ENCODE data around the gene EVC.

Gene EVC

GRCh38 chr4:5730993-5731990 lies 20.3 kb downstream of the EVC start:
- no peak for DNase-seq (ENCODE audit: low spot score)

GRCh38 chr4:5732158-5732557 lies 21.2 kb downstream of the EVC start:
- no peak for DNase-seq (ENCODE audit: low spot score)

- DNase-seq (ENCODE audit: low spot score), result no peak
These were observed 23.9 kb downstream of the EVC start for GRCh38 chr4:5734853-5735252.

DNA sequence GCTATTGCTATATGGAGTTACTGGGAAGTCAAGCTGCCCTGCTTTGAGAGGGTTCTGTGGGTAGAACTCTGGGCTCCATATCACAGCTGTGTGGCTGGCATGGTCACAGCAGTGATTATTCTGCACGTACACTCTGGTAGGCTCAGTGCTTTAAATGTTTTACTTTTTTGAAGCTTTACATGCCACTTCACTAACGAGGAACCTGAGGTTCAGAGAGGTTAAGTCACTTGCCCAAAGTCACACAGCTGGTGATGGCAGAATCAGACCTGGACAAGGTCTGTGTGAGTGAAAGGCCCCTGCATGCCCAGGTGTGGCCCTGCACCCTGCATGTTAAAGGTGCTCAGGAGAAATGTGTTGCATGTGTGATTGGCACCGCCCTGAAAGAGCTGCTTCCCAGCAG lies 24.5 kb downstream of the EVC start:
- DNase-seq (ENCODE audit: low spot score), result no peak

DNA sequence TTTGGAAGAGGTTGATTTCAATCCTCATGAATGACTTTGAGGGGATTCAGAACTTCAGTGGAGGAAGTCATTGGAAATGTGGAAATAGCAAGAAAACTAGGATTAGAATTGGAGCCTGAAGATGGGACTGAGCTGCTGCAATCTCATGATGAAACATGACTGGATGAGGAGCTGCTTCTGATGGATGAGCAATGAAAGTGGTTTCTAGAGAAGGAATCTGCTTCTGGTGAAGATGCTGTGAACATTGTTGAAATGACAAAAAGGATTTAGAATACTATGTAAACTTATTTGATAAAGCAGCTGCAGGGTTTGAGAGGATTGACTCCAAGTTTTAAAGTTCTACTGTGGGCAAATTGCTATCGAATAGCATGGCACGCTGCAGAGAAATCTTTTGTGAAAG lies 27.1 kb downstream of the EVC start:
- no peak for DNase-seq (ENCODE audit: low spot score)

DNA sequence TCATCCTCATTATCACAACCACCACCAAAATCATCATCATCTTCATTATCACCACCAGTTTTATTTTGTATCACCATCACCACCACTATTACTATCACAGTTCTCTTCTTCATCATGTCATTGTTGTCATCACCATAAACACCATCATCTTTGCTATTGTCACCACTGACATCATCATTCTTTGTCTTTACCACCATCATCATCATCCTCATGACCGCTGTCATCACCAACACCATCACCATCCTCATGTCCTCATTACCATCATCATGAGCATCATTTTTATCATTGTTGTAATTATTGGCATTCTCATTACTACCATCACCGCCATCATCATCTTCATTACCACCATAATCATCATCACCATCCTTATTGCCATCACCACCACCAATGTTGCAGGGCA lies 31.4 kb downstream of the EVC start:
- no peak for DNase-seq (ENCODE audit: low spot score)

- DNase-seq (ENCODE audit: low spot score), result no peak
These were observed 32.0 kb downstream of the EVC start for GRCh38 chr4:5742968-5743367.

GRCh38 chr4:5746250-5746649 lies 35.2 kb downstream of the EVC start:
- no peak for DNase-seq (ENCODE audit: low spot score)

GRCh38 chr4:5746829-5747737 lies 36.1 kb downstream of the EVC start:
- no peak for DNase-seq (ENCODE audit: low spot score)

- DNase-seq (ENCODE audit: low spot score), result no peak
These were observed 36.9 kb downstream of the EVC start for GRCh38 chr4:5747738-5748375.

- no peak for DNase-seq (ENCODE audit: low spot score)
These were observed 38.6 kb downstream of the EVC start for GRCh38 chr4:5749568-5749967.

DNA sequence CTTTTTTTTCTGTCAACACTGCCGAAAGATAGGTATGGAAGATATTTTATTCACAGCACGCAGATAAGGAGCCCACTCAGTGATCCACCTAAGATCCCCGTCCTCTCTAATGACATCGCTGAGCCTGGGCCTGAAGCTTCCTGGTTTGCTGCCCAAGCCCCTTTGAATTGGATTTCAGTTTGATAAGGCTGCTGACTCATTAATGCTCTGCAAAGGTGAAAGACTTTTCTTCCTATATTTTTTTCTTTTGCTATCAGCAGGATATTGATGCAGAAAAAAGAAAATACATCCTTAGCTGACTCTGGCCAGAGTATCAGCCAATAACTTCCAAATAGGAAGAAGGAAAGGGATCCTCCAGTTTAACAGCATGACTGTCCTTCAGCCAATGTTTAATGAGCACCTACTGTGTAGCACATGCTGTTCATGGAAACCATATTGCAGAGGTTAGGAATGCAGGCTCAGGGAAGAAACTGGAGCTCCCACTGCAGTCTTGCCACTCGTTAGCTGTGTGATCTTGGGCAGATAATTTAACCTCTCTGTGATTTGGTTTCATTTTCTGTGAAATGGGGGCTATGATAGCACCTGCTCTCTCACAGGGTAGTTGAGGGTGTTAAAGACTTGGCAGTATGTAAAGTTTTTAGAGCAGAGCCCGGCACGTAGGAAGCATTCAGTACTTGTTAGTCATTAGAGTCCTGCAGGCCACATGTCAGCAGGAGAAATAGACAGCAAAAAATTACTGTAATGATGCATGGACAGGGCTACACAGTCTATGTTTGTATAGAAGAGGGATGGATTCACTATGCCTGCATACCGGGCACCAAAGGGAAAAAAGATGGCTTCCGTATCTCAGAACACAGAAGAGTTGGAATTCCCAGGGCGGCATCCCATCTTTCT lies 39.3 kb downstream of the EVC start:
- no peak for DNase-seq (ENCODE audit: low spot score)

DNA sequence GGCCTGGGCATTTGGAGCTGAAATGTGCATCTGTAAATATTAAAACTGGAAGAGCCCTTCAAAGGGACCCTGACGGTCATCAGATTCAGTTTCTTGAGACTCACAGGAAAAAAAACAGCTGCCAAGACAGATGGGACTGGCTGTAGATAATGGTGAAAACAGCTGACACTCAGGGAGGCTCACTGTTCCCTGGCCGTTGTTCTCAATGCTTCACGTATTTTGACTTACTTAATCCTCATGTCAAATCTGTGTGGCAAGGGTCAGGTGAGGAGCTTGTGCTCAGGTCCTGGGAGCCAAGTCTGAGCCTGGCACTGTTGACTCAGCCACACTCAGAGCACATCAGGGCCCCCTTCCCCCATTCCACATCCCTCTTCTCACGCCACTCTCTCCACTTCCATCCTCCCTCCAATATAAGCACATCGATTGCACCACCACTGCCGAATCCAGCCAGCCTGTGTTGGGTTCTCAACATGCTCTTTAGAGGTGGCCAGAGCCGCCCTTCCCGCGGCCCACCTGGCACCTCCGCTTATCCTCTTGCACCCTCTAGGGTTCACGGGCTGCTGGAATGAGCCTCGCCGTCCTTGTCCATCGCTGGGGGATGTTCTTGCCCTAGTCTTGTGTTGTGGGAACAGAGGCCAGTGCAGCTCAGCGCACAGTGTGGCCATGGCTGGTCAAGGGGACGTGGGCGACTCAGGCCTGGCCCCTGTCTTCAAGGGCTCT lies 40.1 kb downstream of the EVC start:
- no peak for DNase-seq (ENCODE audit: low spot score)

DNA sequence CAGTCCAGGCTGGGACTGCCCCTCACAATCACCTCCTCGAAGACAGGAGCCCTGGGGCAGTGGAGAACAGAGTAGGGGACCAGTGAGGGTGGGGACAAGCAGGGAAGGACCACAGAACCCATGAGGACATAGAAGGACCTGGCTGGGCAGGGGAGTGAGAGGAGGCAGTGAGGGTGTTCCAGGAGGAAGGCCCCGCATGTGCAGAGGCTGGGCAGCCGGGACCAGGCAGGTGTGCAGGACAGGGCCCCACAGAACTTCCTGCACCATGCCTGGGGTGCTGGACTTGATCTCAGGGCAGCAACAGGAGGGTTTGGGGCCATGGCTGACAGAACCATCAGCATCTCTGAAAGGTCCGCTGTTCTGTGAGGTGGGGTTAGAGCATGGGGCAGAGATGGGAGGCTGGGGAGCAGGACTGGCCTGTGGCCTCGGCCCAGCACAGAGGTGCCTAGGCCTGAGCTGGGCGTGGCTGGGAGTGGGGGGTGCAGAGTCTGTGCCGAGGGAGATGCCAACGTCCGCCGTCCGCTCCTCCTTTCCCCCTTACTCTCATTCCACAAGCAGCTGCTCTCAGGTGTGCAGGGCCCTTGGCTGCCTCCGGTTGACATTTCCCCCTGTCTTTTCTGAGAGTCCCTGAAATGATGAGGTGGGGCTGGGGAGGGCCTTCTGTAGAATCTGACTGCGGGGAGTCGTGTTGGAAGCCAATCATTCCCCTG lies 40.8 kb downstream of the EVC start:
- DNase-seq (ENCODE audit: low spot score), result no peak

GRCh38 chr4:5752376-5753184 lies 41.6 kb downstream of the EVC start:
- DNase-seq (ENCODE audit: low spot score), result no peak

DNA sequence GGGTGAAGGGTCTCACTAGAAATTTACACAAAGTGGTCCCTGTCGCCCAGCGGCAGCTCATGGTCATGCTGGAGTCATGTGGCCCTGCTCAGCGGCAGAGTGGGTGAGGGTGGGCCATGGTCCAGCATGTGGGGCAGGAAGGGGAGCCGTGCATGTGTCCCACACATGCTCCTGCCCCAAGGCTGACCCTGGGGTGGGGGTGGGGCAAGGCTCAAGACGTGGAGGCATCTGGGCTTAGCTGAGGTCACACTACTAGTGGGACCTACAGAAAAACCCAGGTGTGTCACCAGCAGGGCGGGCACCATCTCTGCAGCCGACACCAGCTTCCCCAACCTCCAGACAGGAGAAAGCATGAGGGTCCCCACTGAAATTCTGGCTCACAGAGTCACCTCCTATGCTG lies 42.4 kb downstream of the EVC start:
- DNase-seq (ENCODE audit: low spot score), result no peak

DNA sequence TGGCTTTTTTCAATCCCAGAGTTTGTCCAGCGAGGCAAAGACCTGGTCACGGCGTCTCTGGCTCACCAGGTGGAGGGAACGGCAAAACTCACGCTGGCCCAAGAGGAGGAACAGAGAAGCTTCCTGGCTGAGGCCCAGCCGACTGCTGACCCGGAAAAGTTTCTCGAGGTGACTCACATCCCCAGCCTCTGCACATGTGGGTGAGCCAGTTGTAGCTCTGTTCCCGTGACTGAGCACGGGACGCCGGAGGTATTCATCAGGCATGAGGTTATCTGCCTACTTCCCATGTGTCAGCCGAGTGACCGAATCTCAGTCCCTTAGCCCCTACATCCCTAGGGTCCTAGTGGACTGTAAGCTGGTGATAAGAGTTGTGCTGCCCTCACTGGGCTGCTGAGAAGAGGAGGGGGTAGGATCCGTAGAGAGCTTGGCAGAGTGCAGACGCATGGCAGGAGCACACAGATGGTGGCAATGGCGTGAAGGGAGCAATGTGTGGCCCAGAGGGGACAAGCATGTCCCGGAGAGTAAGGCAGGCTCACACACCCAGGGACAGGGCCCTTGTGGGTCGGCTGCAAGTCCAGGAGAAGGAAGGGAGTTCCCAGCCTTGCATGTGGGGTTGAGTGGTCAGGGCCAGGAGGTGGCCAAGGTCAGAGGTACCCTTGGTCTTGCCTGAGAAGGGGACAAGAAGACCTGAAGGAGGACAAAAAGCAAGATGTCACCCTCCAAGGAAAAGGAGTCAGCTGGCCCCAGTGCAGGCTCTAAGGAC lies 42.9 kb downstream of the EVC start:
- DNase-seq (ENCODE audit: low spot score), result peak; percentile 28

- DNase-seq (ENCODE audit: low spot score), result no peak
These were observed 43.5 kb downstream of the EVC start for GRCh38 chr4:5754529-5754881.

Measured in LoVo (cell line).